NK-92 (cell line): Measurements from ENCODE around the gene LGSN.
"Not testable (repeated sequence)": the region's sequence is repeated elsewhere in the genome, so short reads cannot be mapped to it uniquely, and the experiment has no call there.

Experiments used
- DNase-seq: peaks from one replicate; lab custom pipeline; 2025; ENCODE audit not compliant: unreplicated experiment; lab: John Stamatoyannopoulos, UW

The LGSN gene

DNA sequence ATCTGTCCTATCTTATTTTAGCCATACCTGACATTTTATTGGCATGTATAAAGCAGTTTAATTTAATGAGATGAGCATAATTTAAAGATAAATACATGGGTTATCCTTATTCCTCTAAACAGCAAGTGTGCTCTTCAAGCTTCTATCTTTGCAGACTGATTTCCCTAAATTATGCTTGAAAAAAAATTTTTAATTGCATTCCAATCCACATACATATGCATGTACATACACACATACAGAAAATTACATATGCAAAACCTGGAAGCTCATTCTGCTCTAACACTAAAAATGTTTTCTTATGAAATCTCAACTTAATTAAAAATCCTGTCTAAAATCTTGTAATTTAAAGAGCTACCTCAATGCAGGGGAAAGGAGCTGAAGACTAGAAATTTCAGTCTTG, 73.2 kb downstream of the LGSN start:
- DNase-seq: no peak

GRCh38 chr6:63245909-63246308, 73.9 kb downstream of the LGSN start:
- DNase-seq: no peak

DNA sequence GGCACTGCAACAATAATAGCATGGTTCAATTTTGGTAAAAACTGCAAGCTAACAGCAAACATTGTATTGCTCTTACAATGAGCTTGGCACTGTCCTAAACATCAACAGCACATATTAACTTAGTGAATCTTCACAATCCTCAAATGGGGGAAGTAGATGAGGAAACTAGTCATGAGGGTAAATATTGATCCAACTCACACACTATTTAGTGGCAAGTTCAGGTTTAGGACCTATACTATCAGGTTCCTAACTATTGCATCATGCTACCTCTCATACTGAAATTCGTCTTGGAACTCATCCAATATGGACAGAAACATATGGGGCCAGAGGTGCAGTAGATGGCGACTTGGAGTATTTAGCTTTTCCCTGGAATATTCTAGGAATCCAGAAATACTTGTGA, 74.4 kb downstream of the LGSN start:
- no peak for DNase-seq

DNA sequence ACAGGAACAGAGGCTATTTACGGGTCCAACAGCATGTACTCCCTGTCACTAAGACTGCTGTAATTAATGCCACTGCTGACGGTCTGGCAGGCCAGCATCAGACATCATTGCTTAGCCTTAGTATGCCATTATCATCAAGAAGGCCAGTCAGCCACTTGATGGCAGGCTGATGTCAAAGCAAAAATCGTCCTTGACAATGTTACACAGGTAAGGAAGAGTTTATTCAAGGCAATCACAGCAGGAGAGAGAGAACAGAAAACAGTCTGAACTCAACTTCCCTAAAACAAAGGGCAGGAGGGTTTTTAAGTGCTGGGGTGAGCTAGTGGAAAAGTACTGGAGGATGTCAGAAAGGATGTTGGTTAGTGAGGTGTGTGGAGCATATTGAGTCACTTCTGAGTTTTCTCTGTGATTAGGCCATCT, 83.4 kb downstream of the LGSN start:
- no peak for DNase-seq

GRCh38 chr6:63230511-63230910, 89.3 kb downstream of the LGSN start:
- not testable (repeated sequence) for DNase-seq

- not testable (repeated sequence) for DNase-seq
Measured at GRCh38 chr6:63230027-63230426, 89.8 kb downstream of the LGSN start.

DNA sequence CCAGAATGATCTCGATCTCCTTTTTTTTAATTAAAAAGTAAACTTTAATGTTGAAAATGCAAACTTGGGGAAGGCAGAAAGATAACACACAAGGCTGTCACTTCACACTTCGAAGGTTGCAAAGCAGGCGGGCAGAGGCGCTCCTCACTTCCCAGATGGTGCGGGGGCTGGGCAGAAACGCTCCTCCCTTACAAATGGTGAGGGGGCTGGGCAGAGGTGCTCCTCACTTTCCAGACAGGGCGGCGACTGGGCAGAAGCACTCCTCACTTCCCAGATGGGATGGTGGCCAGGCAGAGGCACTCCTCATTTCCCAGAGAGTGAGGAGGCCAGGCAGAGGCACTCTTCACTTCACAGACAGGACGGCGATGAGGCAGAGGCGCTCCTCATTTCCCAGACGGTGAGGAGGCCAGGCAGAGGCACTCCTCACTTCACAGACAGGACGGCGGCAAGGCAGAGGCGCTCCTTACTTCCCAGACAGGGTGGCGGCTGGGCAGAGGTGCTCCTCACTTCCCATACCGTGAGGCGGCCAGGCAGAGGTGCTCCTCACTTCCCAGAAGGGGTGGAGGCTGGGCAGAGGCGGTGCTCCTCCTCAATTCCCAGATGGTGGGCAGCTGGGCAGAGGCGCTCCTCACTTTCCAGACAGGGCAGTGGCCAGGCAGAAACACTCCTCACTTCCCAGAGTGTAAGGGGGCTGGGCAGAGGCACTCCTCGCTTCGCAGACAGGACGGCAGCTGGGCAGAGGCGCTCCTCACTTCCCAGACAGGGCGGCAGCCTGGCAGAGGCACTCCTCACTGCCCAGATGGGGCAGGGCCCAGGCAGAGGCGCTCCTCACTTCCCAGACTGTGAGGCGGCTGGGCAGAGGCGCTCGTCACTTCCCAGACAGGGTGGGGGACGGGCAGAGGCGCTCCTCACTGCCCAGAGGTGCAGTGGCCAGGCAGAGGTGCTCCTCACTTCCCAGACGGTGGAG, 91.6 kb downstream of the LGSN start:
- DNase-seq: not testable (repeated sequence)

- not testable (repeated sequence) for DNase-seq
Measured at GRCh38 chr6:63225987-63226386, 93.8 kb downstream of the LGSN start.
